OCI-LY3 (cell line): ENCODE data around the gene GRIK4.

ENCODE experiments used
- H2AFZ ChIP-seq: fragments of 200-600, 300-600 bp; shearing (Covaris generic); 2 replicates; pipeline ENCODE4 v1.6.0; 2014; ENCODE audit warnings: antibody characterized with exemption, low read depth, low read length
- H3K27ac ChIP-seq: fragments of 200-600, 300-600 bp; sonication (generic); 2 replicates; pipeline ENCODE4 v1.5.1; 2014; ENCODE audit warnings: mild to moderate bottlenecking, low read length, moderate library complexity, mixed read lengths
- H3K27me3 ChIP-seq: fragments of 200-600, 300-600 bp; sonication (generic); 2 replicates; pipeline ENCODE4 v1.6.1; 2014; ENCODE audit warnings: low read depth, low read length, mixed read lengths
- H3K36me3 ChIP-seq: fragments of 200-600, 300-600 bp; sonication (generic); replicated peaks from 2 replicates; pipeline ENCODE3; 2014; ENCODE audit warnings: low read depth, low read length, mixed read lengths
- H3K4me1 ChIP-seq: fragments of 300-600, 200-600 bp; sonication (generic); 2 replicates; pipeline ENCODE4 v1.6.1; 2014; ENCODE audit warnings: low read length, mixed read lengths
- H3K4me2 ChIP-seq: fragments of 200-600, 300-600 bp; sonication (generic); 2 replicates; pipeline ENCODE4 v1.6.1; 2014; ENCODE audit warnings: low read length, mixed read lengths
- H3K4me3 ChIP-seq: fragments of 300-600, 200-600 bp; sonication (generic); 2 replicates; pipeline ENCODE4 v1.5.1; 2014; ENCODE audit warnings: antibody characterized with exemption, mild to moderate bottlenecking, low read length, moderate library complexity
- H3K79me2 ChIP-seq: fragments of 300-600, 200-600 bp; shearing (Covaris generic); 2 replicates; pipeline ENCODE4 v1.6.1; 2014; ENCODE audit warnings: mild to moderate bottlenecking, low read length, mixed read lengths
- H3K9ac ChIP-seq: fragments of 300-600, 200-600 bp; shearing (Covaris generic); 2 replicates; pipeline ENCODE4 v1.6.0; 2014; ENCODE audit warnings: mild to moderate bottlenecking, low read length, moderate library complexity
- H3K9me3 ChIP-seq: fragments of 200-600, 300-600 bp; shearing (Covaris generic); 2 replicates; pipeline ENCODE4 v1.6.1; 2014; ENCODE audit warnings: low read length, mixed read lengths; ENCODE audit not compliant: insufficient read depth
- H4K20me1 ChIP-seq: fragments of 200-600, 300-600 bp; sonication (generic); 2 replicates; pipeline ENCODE4 v1.6.1; 2016; ENCODE audit warnings: low read length, mixed read lengths; ENCODE audit not compliant: insufficient read depth
- CTCF ChIP-seq: fragments of 200-600, 300-600 bp; sonication (generic); IDR thresholded peaks from 2 replicates; pipeline ENCODE4 v1.5.1; 2014; ENCODE audit warnings: antibody characterized with exemption, low read length, low read depth
- EZH2phosphoT487 ChIP-seq: fragments of 200-600 bp; shearing (Covaris generic); IDR thresholded peaks from 2 replicates; pipeline ENCODE4 v1.6.1; 2018; ENCODE audit warnings: antibody characterized with exemption, mixed run types, low read depth

The GRIK4 gene

GRCh38 chr11:120539667-120540369 is 28.3 kb downstream of the GRIK4 start:
- no peak for TF ChIP-seq CTCF
- no peak for TF ChIP-seq EZH2phosphoT487
- no peak overlapping the region for H3K9ac ChIP-seq
- H3K9me3 ChIP-seq = no peaks in the 10 kb centered on the region
- H4K20me1 ChIP-seq = no peaks in the 10 kb centered on the region
- no peaks in the 10 kb centered on the region for H3K79me2 ChIP-seq
- no peak overlapping the region for H3K4me2 ChIP-seq
- no peaks in the 10 kb centered on the region for H3K4me1 ChIP-seq
- H3K27ac ChIP-seq = no peak overlapping the region
- H3K36me3 ChIP-seq = no peaks in the 10 kb centered on the region
- peaks cover 17% of the 10 kb centered on the region; the same call in 1 of the 2 replicates for H3K27me3 ChIP-seq
- H2AFZ ChIP-seq = no peak overlapping the region
- no peak overlapping the region for H3K4me3 ChIP-seq

- H3K36me3 ChIP-seq = no peaks in the 10 kb centered on the region
- H3K27ac ChIP-seq = no peak overlapping the region
- peaks cover 17% of the 10 kb centered on the region; the same call in 1 of the 2 replicates for H3K27me3 ChIP-seq
- no peak overlapping the region for H3K4me2 ChIP-seq
- no peaks in the 10 kb centered on the region for H4K20me1 ChIP-seq
- H3K4me3 ChIP-seq = no peak overlapping the region
- no peak for TF ChIP-seq CTCF
- TF ChIP-seq EZH2phosphoT487 = no peak
- no peak overlapping the region for H2AFZ ChIP-seq
- no peak overlapping the region for H3K9ac ChIP-seq
- no peaks in the 10 kb centered on the region for H3K4me1 ChIP-seq
- H3K9me3 ChIP-seq = no peaks in the 10 kb centered on the region
- no peaks in the 10 kb centered on the region for H3K79me2 ChIP-seq
These were observed 29.4 kb downstream of the GRIK4 start for GRCh38 chr11:120540744-120541465.

GRCh38 chr11:120543521-120544215 is 32.1 kb downstream of the GRIK4 start:
- H3K27me3 ChIP-seq = peaks cover 32% of the 10 kb centered on the region; the same call in 1 of the 2 replicates
- no peak overlapping the region for H3K27ac ChIP-seq
- H4K20me1 ChIP-seq = no peaks in the 10 kb centered on the region
- no peaks in the 10 kb centered on the region for H3K4me1 ChIP-seq
- no peaks in the 10 kb centered on the region for H3K9me3 ChIP-seq
- H3K4me3 ChIP-seq = no peak overlapping the region
- H3K36me3 ChIP-seq = no peaks in the 10 kb centered on the region
- TF ChIP-seq EZH2phosphoT487 (no peak), CTCF (no peak)
- H3K4me2 ChIP-seq = no peak overlapping the region
- H2AFZ ChIP-seq = no peak overlapping the region
- H3K79me2 ChIP-seq = no peaks in the 10 kb centered on the region
- H3K9ac ChIP-seq = no peak overlapping the region

- Histone ChIP-seq H3K9me3 (no peaks in the 10 kb centered on the region), H2AFZ (no peak overlapping the region), H3K4me3 (no peak overlapping the region), H3K79me2 (no peaks in the 10 kb centered on the region), H3K27ac (no peak overlapping the region), H3K36me3 (no peaks in the 10 kb centered on the region), H3K27me3 (peaks cover 41% of the 10 kb centered on the region), H3K4me2 (no peak overlapping the region), H3K4me1 (no peaks in the 10 kb centered on the region), H4K20me1 (no peaks in the 10 kb centered on the region), H3K9ac (no peak overlapping the region)
- TF ChIP-seq EZH2phosphoT487 (no peak), CTCF (no peak)
These were observed 34.3 kb downstream of the GRIK4 start for GRCh38 chr11:120545813-120546212.
